ENCODE data around the gene CALM1. TPM values are rescaled to one million over a fixed set of nuclear protein-coding genes. Genes with fewer than 3 reads are reported as not detected.

CALM1 gene
- total and polyA plus RNA-seq, 10 of the 15 experiments (the other 5 are each of a cell fraction or from before 2014, with no cell fraction given) = 110 to 729 (median 261) TPM

DNA sequence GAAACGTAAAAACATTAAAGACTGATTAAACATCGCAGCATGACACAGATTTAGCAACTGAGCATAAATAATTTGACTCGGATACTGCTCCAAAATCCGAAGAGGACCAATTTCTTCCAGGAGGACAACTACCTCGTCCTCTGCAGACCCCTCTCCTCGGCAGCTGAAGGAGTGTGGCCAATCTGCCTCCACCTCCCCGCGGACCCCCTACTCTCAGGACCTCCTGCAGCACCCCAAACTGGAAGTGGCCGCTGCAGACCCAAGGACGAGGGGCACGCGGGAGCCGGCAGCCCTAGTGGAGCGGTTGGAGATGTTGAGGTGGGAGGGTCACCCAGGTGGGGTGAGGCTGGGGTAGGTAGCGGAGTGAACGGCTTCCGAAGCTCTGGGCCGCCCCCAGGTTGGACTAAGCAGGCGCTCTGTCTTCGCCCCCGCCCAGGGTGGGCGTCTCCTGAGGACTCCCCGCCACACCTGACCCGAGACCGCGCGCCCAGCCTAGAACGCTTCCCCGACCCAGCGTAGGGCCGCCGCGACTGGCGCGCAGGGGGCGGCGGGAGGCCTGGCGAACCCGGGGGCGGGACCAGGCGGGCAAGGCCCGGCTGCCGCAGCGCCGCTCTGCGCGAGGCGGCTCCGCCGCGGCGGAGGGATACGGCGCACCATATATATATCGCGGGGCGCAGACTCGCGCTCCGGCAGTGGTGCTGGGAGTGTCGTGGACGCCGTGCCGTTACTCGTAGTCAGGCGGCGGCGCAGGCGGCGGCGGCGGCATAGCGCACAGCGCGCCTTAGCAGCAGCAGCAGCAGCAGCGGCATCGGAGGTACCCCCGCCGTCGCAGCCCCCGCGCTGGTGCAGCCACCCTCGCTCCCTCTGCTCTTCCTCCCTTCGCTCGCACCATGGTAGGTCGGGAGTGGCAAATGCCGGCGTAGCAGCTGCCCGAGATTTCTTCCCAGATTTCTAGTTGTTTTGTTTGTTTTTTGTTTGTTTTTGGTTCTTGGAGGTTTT is at the start of gene CALM1 (continued):
- TF ChIP-seq, protein P1, sequence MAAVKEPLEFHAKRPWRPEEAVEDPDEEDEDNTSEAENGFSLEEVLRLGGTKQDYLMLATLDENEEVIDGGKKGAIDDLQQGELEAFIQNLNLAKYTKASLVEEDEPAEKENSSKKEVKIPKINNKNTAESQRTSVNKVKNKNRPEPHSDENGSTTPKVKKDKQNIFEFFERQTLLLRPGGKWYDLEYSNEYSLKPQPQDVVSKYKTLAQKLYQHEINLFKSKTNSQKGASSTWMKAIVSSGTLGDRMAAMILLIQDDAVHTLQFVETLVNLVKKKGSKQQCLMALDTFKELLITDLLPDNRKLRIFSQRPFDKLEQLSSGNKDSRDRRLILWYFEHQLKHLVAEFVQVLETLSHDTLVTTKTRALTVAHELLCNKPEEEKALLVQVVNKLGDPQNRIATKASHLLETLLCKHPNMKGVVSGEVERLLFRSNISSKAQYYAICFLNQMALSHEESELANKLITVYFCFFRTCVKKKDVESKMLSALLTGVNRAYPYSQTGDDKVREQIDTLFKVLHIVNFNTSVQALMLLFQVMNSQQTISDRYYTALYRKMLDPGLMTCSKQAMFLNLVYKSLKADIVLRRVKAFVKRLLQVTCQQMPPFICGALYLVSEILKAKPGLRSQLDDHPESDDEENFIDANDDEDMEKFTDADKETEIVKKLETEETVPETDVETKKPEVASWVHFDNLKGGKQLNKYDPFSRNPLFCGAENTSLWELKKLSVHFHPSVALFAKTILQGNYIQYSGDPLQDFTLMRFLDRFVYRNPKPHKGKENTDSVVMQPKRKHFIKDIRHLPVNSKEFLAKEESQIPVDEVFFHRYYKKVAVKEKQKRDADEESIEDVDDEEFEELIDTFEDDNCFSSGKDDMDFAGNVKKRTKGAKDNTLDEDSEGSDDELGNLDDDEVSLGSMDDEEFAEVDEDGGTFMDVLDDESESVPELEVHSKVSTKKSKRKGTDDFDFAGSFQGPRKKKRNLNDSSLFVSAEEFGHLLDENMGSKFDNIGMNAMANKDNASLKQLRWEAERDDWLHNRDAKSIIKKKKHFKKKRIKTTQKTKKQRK (IDR thresholded peaks at IDR 0.05; ENCODE audit: low read depth, low read length) = no peak
- TF ChIP-seq YY1 (IDR thresholded peaks at IDR 0.05; ENCODE audit: low read depth, low read length) (peak; percentile 91), SUZ12 (IDR thresholded peaks at IDR 0.05; ENCODE audit: unreplicated experiment) (no peak), BHLHE40 (IDR thresholded peaks at IDR 0.05; ENCODE audit: borderline replicate concordance in 1 of 2, low read depth in 2 of 2, low read length in 1 of 2) (peak; percentile 65 to 88; a peak in 3 of 4 replicates), NFYA (IDR thresholded peaks at IDR 0.05; ENCODE audit: borderline replicate concordance, low read depth, low read length) (no peak), MYB (IDR thresholded peaks at IDR 0.05; ENCODE audit: borderline replicate concordance, low read depth, low read length) (no peak), FOXK2 (IDR thresholded peaks at IDR 0.05) (no peak; the same call in 1 of the 2 replicates), ZSCAN29 (IDR thresholded peaks at IDR 0.05) (0 out of 2 replicates have a peak, but pooled peaks have one; percentile 72), SRF (IDR thresholded peaks at IDR 0.05; ENCODE audit: low read depth in 2 of 2, low read length in 2 of 2) (peak in 1 of 2 experiments; percentile 61; a peak in 1 of 4 replicates), BCL3 (IDR thresholded peaks at IDR 0.05; ENCODE audit: borderline replicate concordance, insufficient read depth, low read depth, low read length, poor library complexity, severe bottlenecking) (peak; percentile 89), NRF1 (conservative IDR thresholded peaks at IDR 0.05; ENCODE audit: low read depth, low read length) (peak; percentile 29; the same call in 1 of the 2 replicates), EGR1 (IDR thresholded peaks at IDR 0.05; ENCODE audit: borderline replicate concordance in 1 of 2, low read depth in 2 of 2, low read length in 2 of 2) (peak; percentile 41 to 92), ZNF274 (IDR thresholded peaks at IDR 0.05; ENCODE audit: insufficient read depth, insufficient read length) (no peak), JUNB (IDR thresholded peaks at IDR 0.05) (no peak), SREBF2 (IDR thresholded peaks at IDR 0.05; ENCODE audit: low read length) (no peak), ZNF622 (IDR thresholded peaks at IDR 0.05) (no peak)
- TF ChIP-seq, protein P2, sequence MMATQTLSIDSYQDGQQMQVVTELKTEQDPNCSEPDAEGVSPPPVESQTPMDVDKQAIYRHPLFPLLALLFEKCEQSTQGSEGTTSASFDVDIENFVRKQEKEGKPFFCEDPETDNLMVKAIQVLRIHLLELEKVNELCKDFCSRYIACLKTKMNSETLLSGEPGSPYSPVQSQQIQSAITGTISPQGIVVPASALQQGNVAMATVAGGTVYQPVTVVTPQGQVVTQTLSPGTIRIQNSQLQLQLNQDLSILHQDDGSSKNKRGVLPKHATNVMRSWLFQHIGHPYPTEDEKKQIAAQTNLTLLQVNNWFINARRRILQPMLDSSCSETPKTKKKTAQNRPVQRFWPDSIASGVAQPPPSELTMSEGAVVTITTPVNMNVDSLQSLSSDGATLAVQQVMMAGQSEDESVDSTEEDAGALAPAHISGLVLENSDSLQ (IDR thresholded peaks at IDR 0.05) = no peak
- TF ChIP-seq, protein P3, sequence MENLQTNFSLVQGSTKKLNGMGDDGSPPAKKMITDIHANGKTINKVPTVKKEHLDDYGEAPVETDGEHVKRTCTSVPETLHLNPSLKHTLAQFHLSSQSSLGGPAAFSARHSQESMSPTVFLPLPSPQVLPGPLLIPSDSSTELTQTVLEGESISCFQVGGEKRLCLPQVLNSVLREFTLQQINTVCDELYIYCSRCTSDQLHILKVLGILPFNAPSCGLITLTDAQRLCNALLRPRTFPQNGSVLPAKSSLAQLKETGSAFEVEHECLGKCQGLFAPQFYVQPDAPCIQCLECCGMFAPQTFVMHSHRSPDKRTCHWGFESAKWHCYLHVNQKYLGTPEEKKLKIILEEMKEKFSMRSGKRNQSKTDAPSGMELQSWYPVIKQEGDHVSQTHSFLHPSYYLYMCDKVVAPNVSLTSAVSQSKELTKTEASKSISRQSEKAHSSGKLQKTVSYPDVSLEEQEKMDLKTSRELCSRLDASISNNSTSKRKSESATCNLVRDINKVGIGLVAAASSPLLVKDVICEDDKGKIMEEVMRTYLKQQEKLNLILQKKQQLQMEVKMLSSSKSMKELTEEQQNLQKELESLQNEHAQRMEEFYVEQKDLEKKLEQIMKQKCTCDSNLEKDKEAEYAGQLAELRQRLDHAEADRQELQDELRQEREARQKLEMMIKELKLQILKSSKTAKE (IDR thresholded peaks at IDR 0.05; ENCODE audit: low read depth, poor library complexity, severe bottlenecking) = no peak
- TF ChIP-seq, protein P4, sequence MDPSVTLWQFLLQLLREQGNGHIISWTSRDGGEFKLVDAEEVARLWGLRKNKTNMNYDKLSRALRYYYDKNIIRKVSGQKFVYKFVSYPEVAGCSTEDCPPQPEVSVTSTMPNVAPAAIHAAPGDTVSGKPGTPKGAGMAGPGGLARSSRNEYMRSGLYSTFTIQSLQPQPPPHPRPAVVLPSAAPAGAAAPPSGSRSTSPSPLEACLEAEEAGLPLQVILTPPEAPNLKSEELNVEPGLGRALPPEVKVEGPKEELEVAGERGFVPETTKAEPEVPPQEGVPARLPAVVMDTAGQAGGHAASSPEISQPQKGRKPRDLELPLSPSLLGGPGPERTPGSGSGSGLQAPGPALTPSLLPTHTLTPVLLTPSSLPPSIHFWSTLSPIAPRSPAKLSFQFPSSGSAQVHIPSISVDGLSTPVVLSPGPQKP (IDR thresholded peaks at IDR 0.05; ENCODE audit: low read depth, low read length) = peak; percentile 79

Measured in GM12878 (cell line).